GM20000 (cell line): ENCODE measurements around the gene INO80C.

Experiments used
- DNase-seq: peaks from one replicate; pipeline ENCODE4 v3.0.0; 2012; ENCODE audit warnings: low spot score
- CTCF ChIP-seq: IDR thresholded peaks from 2 replicates; pipeline ENCODE4 v1.5.1; 2012; ENCODE audit warnings: mild to moderate bottlenecking, control low read depth; ENCODE audit errors: extremely low read depth, missing control alignments

The INO80C gene

GRCh38 chr18:35507192-35507591 lies 9.4 kb upstream of the INO80C start:
- no peak for DNase-seq
- no peak for TF ChIP-seq CTCF

DNA sequence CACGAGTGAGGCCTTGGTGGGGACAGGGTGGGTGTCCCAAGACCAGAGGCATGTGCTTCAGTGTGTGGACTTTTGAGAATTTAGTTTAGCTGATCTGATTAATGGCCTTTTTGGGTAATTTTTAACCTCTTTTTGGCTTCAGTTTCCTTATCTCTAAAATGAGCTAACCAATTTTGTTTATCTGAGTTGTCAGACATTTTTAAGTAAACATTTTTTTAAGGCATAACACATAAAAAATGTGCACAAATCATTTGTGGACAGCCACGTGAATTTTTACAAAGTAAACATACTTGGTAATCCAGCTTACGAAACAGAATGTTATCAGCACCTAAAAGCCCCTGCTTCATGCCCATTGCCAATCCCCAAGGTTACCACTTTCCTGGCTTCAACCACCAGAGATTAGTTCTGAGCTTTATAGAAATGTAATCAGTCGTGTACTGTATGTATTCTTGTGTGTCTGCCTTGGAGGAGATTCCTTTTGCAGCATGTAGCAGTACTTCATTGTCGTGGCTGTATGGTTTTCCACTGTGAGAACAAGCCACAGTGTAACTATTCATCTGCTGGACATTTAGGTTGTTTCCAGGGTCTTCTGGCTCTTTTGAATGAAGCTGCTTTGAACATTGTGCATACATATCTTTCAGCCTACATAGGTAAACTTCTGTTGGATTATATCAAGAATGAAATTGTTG lies 8.4 kb upstream of the INO80C start:
- DNase-seq, result no peak
- no peak for TF ChIP-seq CTCF

DNA sequence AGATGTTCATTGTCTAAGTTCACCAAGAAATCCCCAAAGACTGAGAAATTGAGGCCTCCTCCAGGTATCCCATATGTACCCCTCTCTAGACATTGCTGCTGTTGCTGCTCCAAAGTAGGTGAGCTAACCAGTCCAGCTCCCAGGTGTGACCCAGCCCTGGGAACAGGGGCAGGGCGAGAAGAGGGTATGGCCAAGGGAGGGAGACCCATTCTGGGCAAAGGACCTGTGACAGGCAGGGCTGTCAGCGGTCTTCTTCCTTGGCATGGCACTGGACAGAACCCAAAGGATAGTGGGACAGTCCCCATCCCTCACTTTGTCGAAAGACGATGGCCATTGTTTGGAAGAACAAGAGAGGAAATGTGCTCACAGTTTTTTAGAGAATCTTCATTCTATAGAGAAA lies 7.2 kb upstream of the INO80C start:
- DNase-seq, result no peak
- no peak for TF ChIP-seq CTCF

DNA sequence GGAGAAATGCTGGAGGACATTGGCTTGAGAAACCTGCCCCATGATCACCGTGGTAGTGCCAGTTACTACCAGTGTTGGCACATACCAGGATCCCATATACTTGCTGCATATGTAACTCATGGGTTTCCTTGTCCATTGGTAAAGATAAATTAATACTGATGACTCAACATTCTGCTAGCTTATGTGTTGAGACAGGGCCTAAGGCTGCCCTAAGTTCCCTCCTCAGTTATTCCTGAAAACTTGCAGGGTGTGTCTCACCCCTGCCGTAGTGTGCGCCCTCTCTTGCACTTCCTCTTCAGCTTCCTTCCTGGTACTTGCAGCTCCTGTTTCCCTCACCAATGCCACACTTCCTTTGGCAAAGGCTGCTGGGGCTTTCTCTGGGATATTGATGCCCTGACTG lies 4.3 kb upstream of the INO80C start:
- no peak for DNase-seq
- no peak for TF ChIP-seq CTCF

DNA sequence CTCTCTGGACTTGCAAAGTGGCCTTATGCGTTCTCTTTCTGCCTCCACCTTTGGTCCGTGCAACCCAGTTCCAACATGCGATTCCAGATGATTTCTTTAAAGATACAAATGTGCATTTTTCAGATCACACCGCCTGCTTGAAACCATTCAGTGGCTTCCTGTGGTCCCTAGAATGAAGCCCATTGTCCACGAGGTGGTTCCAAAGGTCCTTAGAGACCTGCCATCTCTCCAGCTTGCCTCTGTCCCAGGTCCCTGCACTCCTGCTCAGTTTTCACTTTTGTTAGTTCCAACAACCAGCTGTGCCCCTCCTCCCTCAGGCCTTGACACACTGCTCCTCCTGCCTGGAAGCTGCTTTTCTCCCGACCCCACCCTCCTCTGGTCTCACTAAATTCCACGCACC lies 3.6 kb upstream of the INO80C start:
- no peak for TF ChIP-seq CTCF
- DNase-seq, result no peak

DNA sequence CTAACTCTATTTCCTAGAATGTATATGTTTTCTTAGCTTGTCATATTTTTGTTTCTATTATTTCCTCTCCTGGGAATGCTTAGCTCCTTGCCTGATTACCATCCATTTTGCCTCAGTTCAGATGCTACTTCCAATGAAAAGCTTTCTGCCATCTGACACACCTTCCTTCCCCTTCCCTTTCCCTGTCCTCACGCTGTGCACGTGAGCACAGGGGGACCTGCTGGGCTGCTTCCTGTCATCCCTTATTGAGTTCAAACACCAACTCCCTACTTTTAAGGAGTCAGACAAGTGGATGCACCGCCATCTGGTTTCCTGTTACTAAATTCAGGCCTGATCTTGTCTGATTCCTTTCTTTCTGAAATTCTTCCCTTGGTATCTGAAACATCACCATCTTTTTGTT lies 2.4 kb upstream of the INO80C start:
- no peak for TF ChIP-seq CTCF
- DNase-seq, result no peak

- DNase-seq, result no peak
- no peak for TF ChIP-seq CTCF
These were observed 762 bp downstream of the INO80C start for GRCh38 chr18:35497027-35497369.
